NCI-H128 (cell line): ENCODE data around the gene ABCC1.
"Not testable (repeated sequence)": the region's sequence is repeated elsewhere in the genome, so short reads cannot be mapped to it uniquely, and the experiment has no call there.

Experiments used
- DNase-seq: peaks from one replicate; lab custom pipeline; 2025; ENCODE audit not compliant: unreplicated experiment; lab: John Stamatoyannopoulos, UW

The ABCC1 gene

GRCh38 chr16:16150117-16150877 is 200.9 kb downstream of the ABCC1 start:
- no peak for DNase-seq

GRCh38 chr16:16150878-16151152 is 201.4 kb downstream of the ABCC1 start:
- DNase-seq: no peak

DNA sequence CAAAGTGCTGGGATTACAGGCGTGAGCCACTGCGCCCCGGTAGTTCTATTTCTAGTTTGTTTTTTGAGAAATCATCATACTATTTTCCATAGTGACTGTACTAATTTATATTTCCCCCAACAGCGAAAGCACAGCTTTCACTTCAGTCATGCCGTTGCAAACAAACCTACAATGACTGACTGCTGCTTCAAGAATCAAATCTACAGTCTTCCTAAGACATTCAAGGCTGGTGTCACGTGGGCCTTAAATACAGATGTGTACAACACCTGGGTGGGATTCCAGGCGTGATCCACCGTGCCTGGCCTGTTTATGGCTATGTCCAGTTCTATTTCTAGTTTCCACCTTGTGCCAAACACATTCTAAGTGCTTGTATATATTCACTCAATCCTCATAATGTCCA is 201.9 kb downstream of the ABCC1 start:
- DNase-seq: no peak

- not testable (repeated sequence) for DNase-seq
Measured at GRCh38 chr16:16153000-16153399, 203.6 kb downstream of the ABCC1 start.

GRCh38 chr16:16154281-16154951 is 205.0 kb downstream of the ABCC1 start:
- no peak for DNase-seq

GRCh38 chr16:16155234-16155633 is 205.8 kb downstream of the ABCC1 start:
- no peak for DNase-seq

DNA sequence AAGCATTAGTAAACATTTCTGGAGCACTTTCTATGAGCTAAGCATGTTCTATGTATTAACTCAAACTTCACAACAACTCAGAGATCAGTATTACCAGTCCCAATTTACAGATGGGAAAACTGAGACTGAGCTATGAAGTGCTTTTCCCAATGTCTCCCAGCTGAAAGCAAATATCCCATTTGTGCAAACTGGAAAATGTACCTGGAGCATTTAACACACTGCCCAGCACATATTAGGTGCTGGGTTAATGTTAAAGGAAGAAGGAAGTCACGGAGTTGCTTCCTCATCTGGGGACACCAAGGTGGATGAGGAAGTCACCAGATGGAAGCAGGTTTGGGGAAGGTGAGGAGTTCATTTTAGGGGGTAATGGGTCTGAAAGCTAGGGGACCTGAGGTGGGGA is 207.8 kb downstream of the ABCC1 start:
- DNase-seq: no peak

DNA sequence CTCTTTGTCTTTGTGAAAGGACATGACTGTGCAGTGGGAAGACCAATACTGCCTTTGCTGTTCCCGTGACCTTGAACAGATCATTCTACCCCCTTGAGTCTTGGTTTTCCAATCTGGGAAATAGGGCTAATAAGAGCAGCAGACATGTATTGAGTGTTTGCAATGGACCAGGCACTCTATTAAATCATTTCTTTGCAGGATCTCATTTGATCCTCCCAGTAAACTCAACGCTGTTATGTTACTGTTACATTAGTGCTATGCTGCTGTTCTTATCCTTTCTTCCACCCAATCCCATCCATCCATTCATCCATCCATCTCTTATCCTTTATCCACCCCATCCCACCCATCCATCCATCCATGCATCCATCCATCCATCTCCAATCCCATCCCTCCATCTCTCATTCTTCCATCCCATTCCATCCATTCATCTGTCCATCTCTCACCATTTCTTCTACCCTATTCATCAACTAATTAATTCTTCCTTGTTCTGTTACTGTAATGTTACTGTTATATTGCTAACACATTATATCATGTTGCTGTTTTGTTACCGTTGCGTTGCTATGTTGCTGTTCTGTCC is 208.8 kb downstream of the ABCC1 start:
- DNase-seq: no peak

DNA sequence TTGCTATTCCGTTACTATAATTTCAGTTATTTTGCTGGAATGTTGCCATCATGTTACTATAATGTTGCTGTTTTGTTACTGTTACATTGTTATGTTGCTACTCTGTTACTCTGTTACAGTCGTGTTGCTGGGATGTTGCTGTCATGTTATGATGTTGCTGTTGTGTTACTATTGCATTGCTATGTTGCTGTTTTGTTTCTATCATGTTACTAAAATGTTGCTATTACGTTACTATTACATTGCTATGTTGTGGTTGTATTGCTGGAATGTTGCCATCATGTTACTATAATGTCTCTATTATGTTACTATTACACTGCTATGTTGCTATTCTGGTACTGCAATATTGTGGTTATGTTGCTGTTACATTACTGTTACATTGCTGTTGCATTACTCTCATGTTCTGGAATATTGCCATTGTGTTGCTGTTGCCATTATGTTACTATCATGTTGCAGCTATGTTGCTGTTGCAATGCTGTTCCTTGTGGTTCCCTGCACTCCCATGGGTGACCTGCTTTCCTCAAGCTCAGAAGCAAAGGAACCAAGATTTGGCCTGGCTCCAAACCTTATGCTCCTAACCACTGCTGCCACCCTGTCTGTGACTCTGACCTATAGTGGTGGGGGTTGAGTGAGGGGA is 209.4 kb downstream of the ABCC1 start:
- DNase-seq: no peak

GRCh38 chr16:16159662-16160061 is 210.2 kb downstream of the ABCC1 start:
- no peak for DNase-seq

- no peak for DNase-seq
Measured at GRCh38 chr16:16161319-16161718, 211.9 kb downstream of the ABCC1 start.

- not testable (repeated sequence) for DNase-seq
Measured at GRCh38 chr16:16161840-16162239, 212.4 kb downstream of the ABCC1 start.

DNA sequence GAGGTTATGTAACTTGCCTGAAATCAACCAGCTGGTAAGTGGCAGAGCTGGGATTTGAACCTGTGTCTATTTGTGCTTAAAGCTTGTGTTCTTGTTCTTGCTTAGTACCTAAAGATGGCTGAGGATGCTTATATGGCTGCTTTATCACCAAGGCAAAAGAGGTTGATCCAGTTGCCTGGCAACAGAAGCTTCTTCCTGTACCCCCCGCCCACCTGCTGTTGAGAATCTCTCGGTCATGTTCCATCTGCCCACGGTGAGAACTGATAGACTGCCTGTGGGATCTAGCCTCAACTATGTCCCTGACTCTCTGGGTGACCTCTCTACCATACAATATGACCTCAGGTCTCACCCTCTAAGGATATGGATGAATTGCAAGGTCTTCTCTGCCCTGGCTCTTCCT is 213.2 kb downstream of the ABCC1 start:
- DNase-seq: no peak

- DNase-seq: no peak
Measured at GRCh38 chr16:16163109-16163508, 213.7 kb downstream of the ABCC1 start.

DNA sequence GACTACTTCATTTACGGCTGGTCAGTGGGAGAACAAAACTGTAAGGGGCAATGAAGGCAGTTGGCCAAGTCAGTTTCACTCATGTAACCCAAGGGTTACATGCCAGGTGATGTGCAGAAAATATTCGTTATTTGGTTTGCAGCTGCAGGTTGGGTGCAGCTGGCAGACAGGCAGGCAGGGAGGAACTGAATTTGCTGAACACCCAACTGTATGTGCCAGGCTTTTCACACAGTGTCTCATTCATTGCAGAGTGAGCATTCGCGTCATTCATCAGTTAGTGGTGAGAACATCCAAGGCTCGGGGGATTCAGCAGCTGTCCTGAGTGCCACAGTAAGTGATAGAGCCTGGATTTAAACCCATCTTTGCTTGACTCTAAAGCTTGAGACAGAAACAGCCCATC is 214.2 kb downstream of the ABCC1 start:
- no peak for DNase-seq

GRCh38 chr16:16164243-16164642 is 214.8 kb downstream of the ABCC1 start:
- no peak for DNase-seq

DNA sequence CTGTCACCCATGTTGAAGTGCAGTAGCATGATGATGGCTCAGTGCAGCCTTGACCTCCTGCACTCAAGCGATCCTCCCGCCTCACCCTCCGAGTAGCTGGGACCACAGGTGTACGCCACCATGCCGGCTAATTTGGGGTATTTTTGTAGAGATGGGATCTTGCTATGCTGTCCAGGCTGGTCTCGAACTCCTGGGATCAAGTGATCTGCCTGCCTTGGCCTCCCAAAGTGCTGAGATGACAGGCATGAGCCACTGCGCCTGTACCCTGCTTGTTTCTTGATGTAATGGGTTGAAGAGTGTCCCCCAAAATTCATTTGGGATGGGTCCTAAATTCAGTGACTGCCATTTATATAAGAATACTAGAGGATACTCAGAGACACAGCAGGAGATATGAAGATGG is 216.7 kb downstream of the ABCC1 start:
- DNase-seq: no peak

DNA sequence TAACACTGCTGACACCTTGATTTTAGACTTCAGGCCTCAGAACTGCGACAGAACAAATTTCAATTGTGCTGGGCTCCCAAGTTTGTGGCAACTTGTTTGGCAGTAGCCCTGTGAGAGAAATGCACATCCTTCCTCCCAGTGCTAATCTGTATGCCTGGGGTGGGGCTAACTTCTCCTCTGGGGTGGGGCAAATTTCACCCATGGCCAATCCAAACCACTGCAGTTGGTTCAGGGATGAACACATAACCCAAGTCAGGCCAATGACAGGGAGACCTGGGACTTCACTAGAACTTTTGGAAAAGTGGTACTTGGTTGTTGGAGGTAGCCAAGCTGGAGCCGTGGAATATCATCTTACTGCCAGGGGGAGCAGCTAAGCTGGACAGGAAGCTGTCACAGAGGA is 217.5 kb downstream of the ABCC1 start:
- no peak for DNase-seq

- DNase-seq: no peak
Measured at GRCh38 chr16:16167927-16168326, 218.5 kb downstream of the ABCC1 start.

DNA sequence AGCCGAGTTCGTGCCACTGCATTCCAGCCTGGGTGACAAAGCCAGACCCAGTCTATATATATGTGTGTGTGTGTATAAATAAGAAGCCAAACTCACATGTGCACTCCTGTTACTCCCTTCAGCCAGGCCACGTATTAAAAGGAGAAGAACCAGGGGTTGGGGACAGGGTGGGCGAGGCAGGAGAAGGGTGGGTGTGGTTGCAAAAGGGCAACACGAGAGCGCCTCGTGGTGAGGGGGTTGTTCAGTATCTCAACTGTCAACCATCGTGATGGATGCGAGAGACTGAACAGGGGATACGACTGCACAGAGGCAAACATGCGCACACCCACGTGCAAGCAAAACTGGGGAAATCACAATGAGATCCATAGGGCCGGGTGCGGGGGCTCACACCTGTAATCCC is 219.0 kb downstream of the ABCC1 start:
- DNase-seq: no peak

DNA sequence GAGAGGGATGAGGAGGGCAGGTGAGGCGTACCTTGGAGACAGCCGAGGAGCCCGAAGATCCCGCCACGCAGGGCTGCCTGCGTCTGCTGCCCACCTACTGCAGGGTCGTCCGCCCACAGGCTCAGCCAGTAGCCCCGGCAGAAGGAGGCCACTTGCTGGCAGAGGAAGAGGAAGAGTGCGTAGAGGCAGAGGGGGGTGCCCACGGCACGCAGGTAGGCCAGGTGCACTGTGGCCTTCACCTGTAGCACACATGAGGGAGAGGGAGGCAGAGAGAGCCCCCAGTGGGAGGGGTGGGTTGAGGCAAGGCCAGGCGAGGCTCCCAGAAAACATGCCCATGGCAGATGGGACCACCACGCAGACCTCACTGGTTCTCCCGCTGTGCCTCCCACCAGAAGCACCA is 220.2 kb downstream of the ABCC1 start:
- no peak for DNase-seq

GRCh38 chr16:16171332-16171919 is 222.0 kb downstream of the ABCC1 start:
- DNase-seq: no peak
